ENCODE results near the gene ZNF598.

Gene ZNF598

DNA sequence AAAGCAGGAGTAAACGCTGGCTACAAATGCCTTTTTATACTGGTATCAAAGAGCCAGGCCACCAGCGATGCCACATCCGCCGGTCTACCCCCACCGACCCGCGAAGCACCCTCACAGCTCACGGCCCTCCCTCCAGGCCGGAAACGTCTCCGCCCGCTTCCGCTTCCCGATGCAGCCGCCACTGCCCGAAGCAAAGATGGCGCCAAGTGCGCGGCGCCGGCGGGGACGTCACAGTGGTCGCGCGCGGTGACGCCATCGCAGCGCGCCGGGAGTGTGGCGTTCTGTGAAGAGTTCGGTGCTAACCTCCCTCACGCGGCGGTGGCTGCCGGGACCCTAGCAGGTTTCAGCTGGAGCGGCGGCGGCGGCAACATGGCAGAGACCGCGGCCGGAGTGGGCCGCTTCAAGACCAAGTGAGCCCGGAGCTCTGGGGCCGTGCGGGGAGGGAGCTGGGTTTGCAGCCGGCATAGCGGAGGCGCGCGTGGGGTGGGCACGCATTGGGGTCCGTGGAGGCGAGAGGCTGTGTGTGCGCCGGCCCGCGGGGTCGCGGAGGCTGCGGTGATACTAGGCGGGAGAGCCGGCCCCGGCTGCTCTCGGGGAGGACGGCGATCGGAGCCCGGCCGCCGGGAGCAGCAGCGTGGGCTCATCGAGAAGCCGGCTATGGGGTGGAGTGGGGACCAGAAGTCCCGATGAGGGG, 37.7 kb downstream of the ZNF598 start, which contains the start of gene TBL3:
TSS of gene TBL3 (plus strand) at position 258 of the 694 bp plus-strand sequence. CDS start at position 370, 112 bp downstream.
- Histone ChIP-seq H2AFZ (ENCODE audit: low read depth) (peak within 1 kb of the TSS; percentile 93), H3K9ac (peak within 1 kb of the TSS; percentile 93), H3K4me2 (peak within 1 kb of the TSS; percentile 95), H3K36me3 (ENCODE audit: insufficient read depth) (no peaks in the 10 kb centered on the region; the same call in 1 of the 2 replicates), H4K20me1 (ENCODE audit: insufficient read depth) (no peaks in the 10 kb centered on the region), H3K4me1 (ENCODE audit: low read depth, poor library complexity, severe bottlenecking) (peaks cover 10% of the 10 kb centered on the region), H3K79me2 (ENCODE audit: insufficient read depth, low read depth) (peaks cover 20% of the 10 kb centered on the region), H3K27me3 (ENCODE audit: insufficient read depth, low read depth) (no peaks in the 10 kb centered on the region), H3K4me3 (IDR thresholded peaks at IDR 0.05; ENCODE audit: insufficient read depth, low read depth, low read length) (no peak within 1 kb of the TSS), H3K27ac (peak within 1 kb of the TSS; percentile 78)
- TF ChIP-seq, protein P1, sequence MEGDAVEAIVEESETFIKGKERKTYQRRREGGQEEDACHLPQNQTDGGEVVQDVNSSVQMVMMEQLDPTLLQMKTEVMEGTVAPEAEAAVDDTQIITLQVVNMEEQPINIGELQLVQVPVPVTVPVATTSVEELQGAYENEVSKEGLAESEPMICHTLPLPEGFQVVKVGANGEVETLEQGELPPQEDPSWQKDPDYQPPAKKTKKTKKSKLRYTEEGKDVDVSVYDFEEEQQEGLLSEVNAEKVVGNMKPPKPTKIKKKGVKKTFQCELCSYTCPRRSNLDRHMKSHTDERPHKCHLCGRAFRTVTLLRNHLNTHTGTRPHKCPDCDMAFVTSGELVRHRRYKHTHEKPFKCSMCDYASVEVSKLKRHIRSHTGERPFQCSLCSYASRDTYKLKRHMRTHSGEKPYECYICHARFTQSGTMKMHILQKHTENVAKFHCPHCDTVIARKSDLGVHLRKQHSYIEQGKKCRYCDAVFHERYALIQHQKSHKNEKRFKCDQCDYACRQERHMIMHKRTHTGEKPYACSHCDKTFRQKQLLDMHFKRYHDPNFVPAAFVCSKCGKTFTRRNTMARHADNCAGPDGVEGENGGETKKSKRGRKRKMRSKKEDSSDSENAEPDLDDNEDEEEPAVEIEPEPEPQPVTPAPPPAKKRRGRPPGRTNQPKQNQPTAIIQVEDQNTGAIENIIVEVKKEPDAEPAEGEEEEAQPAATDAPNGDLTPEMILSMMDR (conservative IDR thresholded peaks at IDR 0.05; ENCODE audit: low read depth, low read length): no peak

DNA sequence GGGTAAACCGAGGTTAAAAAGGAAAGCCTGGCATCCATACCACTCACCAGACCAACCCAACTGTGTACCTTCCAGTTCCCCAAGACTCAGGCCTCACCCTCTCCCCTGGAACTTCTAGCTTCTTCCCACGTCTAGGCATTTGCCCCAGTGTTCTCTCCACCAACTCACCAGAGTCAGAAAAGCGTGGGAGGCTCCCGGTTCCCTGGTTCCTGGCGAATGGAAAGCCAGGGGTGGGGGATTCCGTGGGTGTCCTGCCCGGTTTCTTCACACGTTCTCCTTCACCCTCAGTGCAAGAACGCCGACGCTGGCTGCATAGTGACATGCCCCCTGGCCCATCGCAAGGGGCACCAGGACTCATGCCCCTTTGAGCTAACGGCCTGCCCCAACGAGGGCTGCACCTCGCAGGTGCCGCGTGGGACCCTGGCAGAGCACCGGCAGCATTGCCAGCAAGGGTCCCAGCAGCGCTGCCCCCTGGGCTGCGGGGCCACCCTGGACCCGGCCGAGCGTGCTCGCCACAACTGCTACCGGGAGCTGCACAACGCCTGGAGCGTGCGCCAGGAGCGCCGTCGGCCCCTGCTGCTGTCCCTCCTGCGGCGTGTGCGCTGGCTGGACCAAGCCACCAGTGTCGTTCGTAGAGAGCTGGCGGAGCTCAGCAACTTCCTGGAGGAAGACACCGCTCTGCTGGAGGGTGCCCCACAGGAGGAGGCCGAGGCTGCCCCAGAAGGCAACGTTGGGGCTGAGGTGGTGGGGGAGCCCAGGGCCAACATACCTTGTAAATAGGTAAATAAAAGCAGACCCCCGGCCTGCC, 41.3 kb downstream of the ZNF598 start:
- Histone ChIP-seq H3K4me1 (ENCODE audit: low read depth, poor library complexity, severe bottlenecking) (peaks cover 10% of the 10 kb centered on the region), H3K9ac (no peak overlapping the region), H3K27me3 (ENCODE audit: insufficient read depth, low read depth) (no peaks in the 10 kb centered on the region), H3K4me2 (no peak overlapping the region), H3K27ac (no peak overlapping the region), H3K79me2 (ENCODE audit: insufficient read depth, low read depth) (peaks cover 19% of the 10 kb centered on the region), H4K20me1 (ENCODE audit: insufficient read depth) (no peaks in the 10 kb centered on the region), H3K36me3 (ENCODE audit: insufficient read depth) (no peaks in the 10 kb centered on the region; the same call in 1 of the 2 replicates), H3K4me3 (IDR thresholded peaks at IDR 0.05; ENCODE audit: insufficient read depth, low read depth, low read length) (no peak overlapping the region), H2AFZ (ENCODE audit: low read depth) (no peak overlapping the region)
- TF ChIP-seq, protein P1 (conservative IDR thresholded peaks at IDR 0.05; ENCODE audit: low read depth, low read length): no peak

DNA sequence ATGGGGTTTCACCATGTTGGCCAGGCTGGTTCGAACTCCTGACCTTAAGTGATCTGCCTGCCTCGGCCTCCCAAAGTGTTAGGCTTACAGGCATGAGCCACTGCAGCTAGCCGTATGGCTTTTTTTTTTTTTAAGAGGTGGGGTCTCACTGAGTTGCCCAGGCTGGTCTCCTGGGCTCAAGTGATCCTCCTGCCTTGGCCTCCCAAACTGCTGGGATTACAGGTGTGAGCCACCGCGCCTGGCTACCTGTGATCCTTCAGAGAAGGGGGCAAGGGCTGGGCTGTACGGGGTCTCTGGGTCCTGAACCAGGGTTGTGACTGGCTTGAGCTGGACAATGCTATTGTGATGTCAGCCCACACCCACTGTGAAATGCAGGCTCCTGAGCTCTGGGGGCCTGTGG, 43.2 kb downstream of the ZNF598 start, which contains the start of gene RNF151:
TSS of gene RNF151 (plus strand) at position 397 of the 400 bp plus-strand sequence. CDS start 26 bp downstream, outside the sequence.
- Histone ChIP-seq H3K4me3 (IDR thresholded peaks at IDR 0.05; ENCODE audit: insufficient read depth, low read depth, low read length) (no peak within 1 kb of the TSS), H3K27ac (no peak within 1 kb of the TSS; the same call in 1 of the 2 replicates), H2AFZ (ENCODE audit: low read depth) (no peak within 1 kb of the TSS), H3K9ac (peak within 1 kb of the TSS; percentile 77; the same call in 1 of the 2 replicates), H3K79me2 (ENCODE audit: insufficient read depth, low read depth) (peaks cover 9% of the 10 kb centered on the region; the same call in 1 of the 2 replicates), H3K4me1 (ENCODE audit: low read depth, poor library complexity, severe bottlenecking) (peaks cover 4% of the 10 kb centered on the region), H3K4me2 (peak within 1 kb of the TSS; percentile 64; the same call in 1 of the 2 replicates), H4K20me1 (ENCODE audit: insufficient read depth) (no peaks in the 10 kb centered on the region), H3K36me3 (ENCODE audit: insufficient read depth) (no peaks in the 10 kb centered on the region; the same call in 1 of the 2 replicates), H3K27me3 (ENCODE audit: insufficient read depth, low read depth) (no peaks in the 10 kb centered on the region)
- TF ChIP-seq, protein P1 (conservative IDR thresholded peaks at IDR 0.05; ENCODE audit: low read depth, low read length): no peak

DNA sequence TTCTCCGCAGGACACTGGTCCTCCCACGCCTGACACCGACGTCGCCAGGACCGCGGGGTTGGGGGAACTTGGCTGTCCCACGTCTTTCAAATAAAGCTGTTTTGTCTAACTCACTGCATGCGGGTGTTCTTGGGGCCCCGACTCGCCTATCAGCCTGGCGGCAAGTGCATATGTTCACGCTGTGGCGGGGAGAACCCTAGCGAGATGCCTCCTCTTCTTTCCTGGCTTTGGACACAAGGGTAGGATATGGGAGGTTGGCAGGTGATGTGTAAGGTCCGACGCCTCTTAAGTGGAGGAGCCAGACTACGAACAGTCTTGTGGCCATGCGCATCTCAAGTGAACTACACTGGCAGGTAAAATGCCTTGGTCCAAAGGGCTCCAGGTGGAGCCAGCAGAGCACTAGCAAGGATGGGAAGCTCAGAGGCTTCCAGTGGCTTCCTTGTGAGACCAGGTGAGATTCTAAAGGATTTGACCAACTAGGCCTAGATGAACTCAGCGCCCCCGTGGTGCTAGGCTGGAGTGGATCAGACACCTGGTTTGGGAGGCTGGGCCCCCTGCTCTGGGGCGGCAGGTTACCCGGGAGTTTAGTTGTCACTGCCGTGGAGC, 44.1 kb downstream of the ZNF598 start:
- no peaks in the 10 kb centered on the region for H3K27me3 ChIP-seq (ENCODE audit: insufficient read depth, low read depth)
- H3K4me2 ChIP-seq: peak overlapping the region; percentile 64; the same call in 1 of the 2 replicates
- TF ChIP-seq, protein P1 (conservative IDR thresholded peaks at IDR 0.05; ENCODE audit: low read depth, low read length): no peak
- H3K36me3 ChIP-seq (ENCODE audit: insufficient read depth): no peaks in the 10 kb centered on the region; the same call in 1 of the 2 replicates
- H2AFZ ChIP-seq (ENCODE audit: low read depth): peak overlapping the region; percentile 72; the same call in 1 of the 2 replicates
- H3K4me3 ChIP-seq (IDR thresholded peaks at IDR 0.05; ENCODE audit: insufficient read depth, low read depth, low read length): no peak overlapping the region
- peak overlapping the region; percentile 77 for H3K9ac ChIP-seq
- peaks cover 11% of the 10 kb centered on the region; the same call in 1 of the 2 replicates for H3K79me2 ChIP-seq (ENCODE audit: insufficient read depth, low read depth)
- peaks cover 7% of the 10 kb centered on the region for H3K4me1 ChIP-seq (ENCODE audit: low read depth, poor library complexity, severe bottlenecking)
- H3K27ac ChIP-seq: peak overlapping the region; percentile 88
- H4K20me1 ChIP-seq (ENCODE audit: insufficient read depth): no peaks in the 10 kb centered on the region
